Nephron (organoid): Measurements from ENCODE around the gene SAP25.

Experiments
- H3K27ac Mint-ChIP-seq, 3 experiments: 2 replicates each; pipeline ENCODE4 v1.8.0; 2020; ENCODE audit warnings: mixed read lengths in 3 of 3, mild to moderate bottlenecking in 2 of 3, moderate library complexity in 1 of 3
- H3K27me3 Mint-ChIP-seq: 2 replicates; pipeline ENCODE4 v1.8.0; 2021; ENCODE audit warnings: low read depth, mild to moderate bottlenecking, moderate library complexity, mixed read lengths
- H3K36me3 Mint-ChIP-seq: 2 replicates; pipeline ENCODE4 v1.8.0; 2020; ENCODE audit warnings: low read depth, mixed read lengths
- H3K4me1 Mint-ChIP-seq: 2 replicates; pipeline ENCODE4 v1.8.0; 2020; ENCODE audit warnings: mixed read lengths
- H3K4me3 Mint-ChIP-seq, 3 experiments: 2 replicates each; pipeline ENCODE4 v1.8.0; 2020; ENCODE audit warnings: mild to moderate bottlenecking in 3 of 3, mixed read lengths in 3 of 3, moderate library complexity in 2 of 3
- H3K9me3 Mint-ChIP-seq: 2 replicates; pipeline ENCODE4 v1.8.0; 2020; ENCODE audit warnings: mixed read lengths
- TF ChIP-seq, protein P1 (sequence below), 3 experiments: fragments of 200-600 bp; sonication (generic); IDR thresholded peaks; one replicate each; pipeline ENCODE4 v1.5.0; 2021; ENCODE audit warnings: antibody characterized with exemption in 3 of 3; ENCODE audit not compliant: unreplicated experiment in 3 of 3

The SAP25 gene

DNA sequence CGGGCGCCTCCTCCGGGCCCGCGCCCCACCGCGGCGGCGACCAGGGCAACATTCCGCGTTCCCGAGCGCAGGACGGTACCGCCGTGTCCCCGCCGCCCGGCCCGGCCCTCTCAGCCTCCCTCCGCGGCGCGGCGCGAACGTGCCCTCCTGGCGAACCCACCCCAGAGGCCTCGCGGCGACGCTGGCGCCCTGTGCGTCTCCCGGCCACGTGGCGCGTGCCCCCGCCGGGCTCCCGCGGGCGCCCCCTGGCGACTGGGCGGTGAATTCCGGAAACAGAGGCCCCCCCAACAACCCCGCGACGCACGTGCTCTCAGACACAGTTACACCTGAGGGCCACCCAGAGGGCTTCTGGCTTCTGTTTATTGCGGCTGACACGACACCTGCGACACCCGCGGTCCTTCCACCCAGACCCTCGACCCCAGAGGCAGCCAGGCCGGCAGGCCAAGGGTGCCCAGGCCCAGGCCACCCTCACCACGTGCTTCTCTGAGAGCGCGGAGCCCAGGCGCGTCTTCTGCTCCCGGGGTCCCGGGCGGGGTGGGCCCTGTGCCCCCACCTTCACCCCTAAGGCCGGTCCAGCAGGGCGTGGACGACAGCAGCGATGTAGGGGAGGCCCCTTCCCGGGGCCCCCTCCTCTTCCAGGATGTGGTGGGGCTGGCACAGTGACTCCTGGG, at the start of gene SAP25:
TSS of gene SAP25 (minus strand) at position 210 of the 671 bp plus-strand sequence. CDS start at position 52, 158 bp downstream.
- H3K36me3 Mint-ChIP-seq = peaks cover 13% of the 10 kb centered on the region
- peaks cover 13% of the 10 kb centered on the region for H3K4me1 Mint-ChIP-seq
- no peaks in the 10 kb centered on the region for H3K9me3 Mint-ChIP-seq
- H3K27me3 Mint-ChIP-seq = peaks cover 26% of the 10 kb centered on the region
- H3K4me3 Mint-ChIP-seq = no peak within 1 kb of the TSS
- no peak within 1 kb of the TSS for H3K27ac Mint-ChIP-seq
- TF ChIP-seq, protein P1, sequence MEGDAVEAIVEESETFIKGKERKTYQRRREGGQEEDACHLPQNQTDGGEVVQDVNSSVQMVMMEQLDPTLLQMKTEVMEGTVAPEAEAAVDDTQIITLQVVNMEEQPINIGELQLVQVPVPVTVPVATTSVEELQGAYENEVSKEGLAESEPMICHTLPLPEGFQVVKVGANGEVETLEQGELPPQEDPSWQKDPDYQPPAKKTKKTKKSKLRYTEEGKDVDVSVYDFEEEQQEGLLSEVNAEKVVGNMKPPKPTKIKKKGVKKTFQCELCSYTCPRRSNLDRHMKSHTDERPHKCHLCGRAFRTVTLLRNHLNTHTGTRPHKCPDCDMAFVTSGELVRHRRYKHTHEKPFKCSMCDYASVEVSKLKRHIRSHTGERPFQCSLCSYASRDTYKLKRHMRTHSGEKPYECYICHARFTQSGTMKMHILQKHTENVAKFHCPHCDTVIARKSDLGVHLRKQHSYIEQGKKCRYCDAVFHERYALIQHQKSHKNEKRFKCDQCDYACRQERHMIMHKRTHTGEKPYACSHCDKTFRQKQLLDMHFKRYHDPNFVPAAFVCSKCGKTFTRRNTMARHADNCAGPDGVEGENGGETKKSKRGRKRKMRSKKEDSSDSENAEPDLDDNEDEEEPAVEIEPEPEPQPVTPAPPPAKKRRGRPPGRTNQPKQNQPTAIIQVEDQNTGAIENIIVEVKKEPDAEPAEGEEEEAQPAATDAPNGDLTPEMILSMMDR (IDR thresholded peaks at IDR 0.05; ENCODE audit: unreplicated experiment in 3 of 3) = no peak

DNA sequence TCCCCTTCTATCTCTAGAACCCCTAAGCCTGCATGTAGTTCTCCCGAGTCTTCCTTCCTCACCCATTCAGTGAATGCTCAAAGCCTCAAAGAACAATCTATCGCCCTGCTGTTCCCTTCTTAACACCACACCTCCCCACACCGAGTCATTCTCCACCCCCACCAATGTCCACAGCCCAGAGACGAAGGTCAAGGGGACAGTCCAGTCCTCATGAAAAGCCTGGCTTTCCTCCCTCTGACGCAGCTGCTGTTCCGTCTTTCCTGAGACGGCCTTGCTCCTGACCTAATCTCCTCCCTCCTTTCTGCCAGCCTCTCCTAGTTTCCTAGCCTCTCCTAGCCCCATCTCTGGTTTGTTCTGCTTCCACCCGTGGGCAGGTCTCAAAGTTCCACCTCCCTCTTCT, 47.9 kb upstream of the SAP25 start:
- H3K27me3 Mint-ChIP-seq = peaks cover 4% of the 10 kb centered on the region
- peaks cover 6% of the 10 kb centered on the region for H3K36me3 Mint-ChIP-seq
- no peak overlapping the region for H3K27ac Mint-ChIP-seq
- no peaks in the 10 kb centered on the region for H3K9me3 Mint-ChIP-seq
- H3K4me1 Mint-ChIP-seq = no peaks in the 10 kb centered on the region
- no peak overlapping the region for H3K4me3 Mint-ChIP-seq
- TF ChIP-seq, protein P1 (IDR thresholded peaks at IDR 0.05; ENCODE audit: unreplicated experiment in 3 of 3) = no peak

DNA sequence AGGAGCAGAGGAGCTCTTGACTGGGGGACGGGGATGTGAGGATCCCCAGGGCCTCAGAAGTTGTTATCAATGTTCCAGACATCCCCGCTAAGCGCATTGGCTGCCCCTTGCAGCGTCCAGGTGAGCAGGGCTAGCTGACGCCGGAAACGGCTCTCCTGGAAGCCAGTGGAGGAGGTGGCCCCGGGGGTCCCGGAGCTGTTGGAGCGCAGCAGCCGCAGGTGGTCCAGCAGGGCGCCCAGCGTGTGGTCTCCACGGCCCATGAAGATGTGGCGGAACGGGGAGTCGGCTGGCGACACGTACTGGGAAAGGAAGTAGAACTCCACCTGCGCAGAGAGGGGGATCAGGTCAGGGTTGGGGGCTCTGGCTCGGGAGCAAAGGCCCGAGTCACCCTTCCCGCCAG, 47.1 kb upstream of the SAP25 start:
- TF ChIP-seq, protein P1 (IDR thresholded peaks at IDR 0.05; ENCODE audit: unreplicated experiment in 3 of 3) = no peak
- H3K27ac Mint-ChIP-seq = no peak overlapping the region

DNA sequence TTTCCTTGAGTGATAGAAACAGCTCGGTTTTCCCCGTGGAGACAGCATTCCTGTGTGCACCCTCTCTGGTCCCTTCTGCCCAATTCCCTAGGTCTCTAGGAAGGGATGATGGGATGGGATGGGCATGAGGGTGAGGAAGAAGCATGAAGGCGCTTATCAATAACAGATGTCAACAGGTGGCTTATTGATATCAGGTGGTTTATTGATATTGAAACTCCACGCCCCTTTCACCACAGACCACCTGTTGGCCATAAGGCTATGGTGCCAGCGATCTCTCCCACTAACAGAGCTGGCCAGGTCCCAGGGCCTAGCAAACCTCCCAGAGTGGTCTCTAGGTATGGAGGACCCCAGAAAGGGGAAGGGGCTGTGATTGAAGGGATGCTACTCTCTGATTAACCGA, 46.5 kb upstream of the SAP25 start:
- peaks cover 6% of the 10 kb centered on the region for H3K36me3 Mint-ChIP-seq
- TF ChIP-seq, protein P1 (IDR thresholded peaks at IDR 0.05; ENCODE audit: unreplicated experiment in 3 of 3) = no peak
- H3K4me1 Mint-ChIP-seq = no peaks in the 10 kb centered on the region
- peaks cover 4% of the 10 kb centered on the region for H3K27me3 Mint-ChIP-seq
- H3K9me3 Mint-ChIP-seq = no peaks in the 10 kb centered on the region
- H3K27ac Mint-ChIP-seq = no peak overlapping the region
- no peak overlapping the region for H3K4me3 Mint-ChIP-seq

More for the DNA sequence above, 47.1 kb upstream of the SAP25 start:
- Mint-ChIP-seq H3K4me3 (no peak overlapping the region), H3K9me3 (no peaks in the 10 kb centered on the region), H3K36me3 (peaks cover 6% of the 10 kb centered on the region), H3K27me3 (peaks cover 4% of the 10 kb centered on the region), H3K4me1 (no peaks in the 10 kb centered on the region)

DNA sequence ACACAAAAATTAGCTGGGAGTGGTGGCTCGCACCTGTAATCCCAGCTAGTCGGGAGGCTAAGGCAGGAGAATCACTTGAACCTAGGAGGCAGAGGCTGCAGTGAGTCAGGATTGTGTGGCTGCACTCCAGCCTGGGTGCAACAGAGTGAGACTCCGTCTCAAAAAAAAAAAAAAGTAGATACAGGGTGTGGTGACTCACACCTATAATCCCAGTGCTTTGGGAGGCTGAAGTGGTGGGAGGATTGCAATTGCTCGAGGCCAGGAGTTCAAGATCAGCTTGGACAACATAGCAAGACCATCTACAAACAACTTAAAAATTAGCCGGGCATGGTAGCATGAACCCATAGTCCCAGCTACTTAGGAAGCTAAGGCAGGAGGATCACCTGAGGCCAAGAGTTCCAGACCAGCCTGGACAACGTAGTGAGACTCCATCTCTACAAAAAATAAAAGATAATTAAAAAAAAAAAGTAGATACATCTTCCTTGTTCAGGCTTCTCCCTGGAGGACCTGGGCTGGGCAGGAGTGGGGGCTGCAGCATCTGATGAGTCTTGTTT, 40.7 kb upstream of the SAP25 start:
- Mint-ChIP-seq H3K27me3 (no peaks in the 10 kb centered on the region), H3K9me3 (no peaks in the 10 kb centered on the region), H3K4me3 (no peak overlapping the region), H3K4me1 (no peaks in the 10 kb centered on the region), H3K27ac (no peak overlapping the region), H3K36me3 (peaks cover 7% of the 10 kb centered on the region)
- TF ChIP-seq, protein P1 (IDR thresholded peaks at IDR 0.05; ENCODE audit: unreplicated experiment in 3 of 3) = no peak
